HepG2 (cell line): ENCODE data around the gene METTL15. TPM values are rescaled to one million over a fixed set of nuclear protein-coding genes. Genes with fewer than 3 reads are reported as not detected.
A peak's percentile ranks its signal among the peaks of the same experiment; 100 is the strongest.

Source experiments
- ATAC-seq: fragments of 200-7000 bp; cut with Tn5 transposase; 3 replicates; pipeline ENCODE4 v1.9.1; 2020; ENCODE audit warnings: mild to moderate bottlenecking, moderate library complexity
- BruUV-seq: library from RNA; stranded (reverse); fragments of 400-500 nt; replicated peaks from 2 replicates; lab custom pipeline; 2021; lab: Mats Ljungman, UMichigan
- CTCF ChIA-PET: fragments of 300-600 bp; formaldehyde crosslinking; extraction: SDS; loops from one replicate; lab custom pipeline; 2021; ENCODE audit warnings: low total read pairs, inconsistent platforms, low intra/inter-chr PET ratio; lab: Yijun Ruan, JAX
- POLR2A ChIA-PET: fragments of 350-600 bp; sonication (Branson Sonifier 250); formaldehyde crosslinking; loops from one replicate; lab custom pipeline; 2020; ENCODE audit warnings: antibody characterized with exemption, inconsistent platforms; lab: Yijun Ruan, JAX
- DNase-seq: peaks from one replicate; pipeline ENCODE4 v3.0.0-alpha.2; 2015; ENCODE audit warnings: low spot score
- FAIRE-seq: peaks from 3 replicates; lab custom pipeline; 2011; peaks lifted over from hg19 to GRCh38; lab: Jason Lieb, UNC
- H2AFZ ChIP-seq: one replicate; pipeline ENCODE4 v1.6.1; 2011; ENCODE audit warnings: low read length, inconsistent platforms
- H3K27ac ChIP-seq: fragments of 300-600 bp; 3 replicates; pipeline ENCODE4 v1.8.0; 2011; ENCODE audit warnings: mixed run types, mild to moderate bottlenecking, mixed read lengths, low read length, inconsistent platforms; ENCODE audit not compliant: insufficient read depth; ENCODE audit errors: extremely low read length
- H3K27me3 ChIP-seq, 2 experiments: fragments of 200-600 bp in 1 of 2; 2 replicates in 1 of 2; 3 replicates in 1 of 2; pipeline versions ENCODE4 v1.6.0 to v1.8.0; 2011; ENCODE audit warnings: low read length in 2 of 2, mild to moderate bottlenecking in 2 of 2, moderate library complexity in 2 of 2, inconsistent platforms in 1 of 2; ENCODE audit not compliant: insufficient read depth in 2 of 2, control insufficient read depth in 1 of 2
- H3K36me3 ChIP-seq, 2 experiments: fragments of 200-600 bp in 1 of 2; replicated peaks in 1 of 2; 2 replicates in 1 of 2; 3 replicates in 1 of 2; pipeline versions ENCODE4 v1.5.1 to v1.8.0; 2011; ENCODE audit warnings: low read length in 2 of 2, inconsistent platforms in 1 of 2; ENCODE audit not compliant: insufficient read depth in 2 of 2, control insufficient read depth in 1 of 2
- H3K4me1 ChIP-seq: 2 replicates; pipeline ENCODE4 v1.5.1; 2012; ENCODE audit warnings: low read length, inconsistent platforms; ENCODE audit not compliant: insufficient read depth
- H3K4me2 ChIP-seq: 2 replicates; pipeline ENCODE4 v1.6.0; 2011; ENCODE audit warnings: low read depth, low read length, inconsistent platforms
- H3K4me3 ChIP-seq, 3 experiments: fragments of 200-600 bp in 1 of 3; sonication (generic), shearing (Covaris generic) in 1 of 3; replicated peaks in 1 of 3; 2 replicates each; pipeline ENCODE4 v1.5.1; 2011 to 2016; ENCODE audit warnings: low read length in 3 of 3, inconsistent platforms in 2 of 3, low read depth in 2 of 3, mild to moderate bottlenecking in 2 of 3, control low read depth in 1 of 3, mixed read lengths in 1 of 3; ENCODE audit not compliant: insufficient read depth in 1 of 3
- H3K79me2 ChIP-seq: one replicate; pipeline ENCODE4 v1.6.1; 2011; ENCODE audit warnings: low read length, inconsistent platforms; ENCODE audit not compliant: insufficient read depth
- H3K9ac ChIP-seq: 2 replicates; pipeline ENCODE4 v1.6.0; 2011; ENCODE audit warnings: mild to moderate bottlenecking, low read depth, low read length, inconsistent platforms; ENCODE audit not compliant: insufficient read depth
- H3K9me3 ChIP-seq: 2 replicates; pipeline ENCODE4 v1.5.1; 2012; ENCODE audit warnings: mild to moderate bottlenecking, low read length
- H4K20me1 ChIP-seq: 2 replicates; pipeline ENCODE4 v1.6.0; 2011; ENCODE audit warnings: inconsistent platforms, mild to moderate bottlenecking, low read length, moderate library complexity; ENCODE audit not compliant: insufficient read depth
- CCAR2 ChIP-seq: fragments of 200-400 bp; formaldehyde crosslinking; optimal IDR thresholded peaks from 2 replicates; pipeline ENCODE3; 2018; ENCODE audit warnings: low read depth, mild to moderate bottlenecking, low read length, moderate library complexity
- EP300 ChIP-seq, 3 experiments: sonication (generic) in 1 of 3; formaldehyde crosslinking in 1 of 3; IDR thresholded peaks; 2 replicates each; pipeline versions ENCODE4 v1.5.1 to v1.6.1; 2011 to 2020; ENCODE audit warnings: low read depth in 2 of 3, low read length in 2 of 3, borderline replicate concordance in 1 of 3, improper control_type of control experiment in 1 of 3, mild to moderate bottlenecking in 1 of 3, missing genetic modification reagents in 1 of 3, moderate library complexity in 1 of 3
- FOSL2 ChIP-seq: sonication (generic); formaldehyde crosslinking; IDR thresholded peaks from 2 replicates; pipeline ENCODE4 v1.4.0; 2020; ENCODE audit warnings: missing genetic modification reagents
- MAFF ChIP-seq: IDR thresholded peaks from 2 replicates; pipeline ENCODE4 v1.6.1; 2011; ENCODE audit warnings: low read depth, low read length, improper control_type of control experiment
- MAFK ChIP-seq, 2 experiments: IDR thresholded peaks in 1 of 2; conservative IDR thresholded peaks in 1 of 2; 2 replicates each; pipeline ENCODE4 v1.6.1; 2011; ENCODE audit warnings: improper control_type of control experiment in 2 of 2, low read length in 2 of 2
- NFE2 ChIP-seq: sonication (generic); formaldehyde crosslinking; IDR thresholded peaks from 2 replicates; pipeline ENCODE4 v1.4.0; 2020; ENCODE audit warnings: missing genetic modification reagents
- NFE2L2 ChIP-seq: fragments of 150-350 bp; IDR thresholded peaks from 2 replicates; pipeline ENCODE4 v1.6.1; 2014; ENCODE audit warnings: low read length
- SATB2 ChIP-seq: sonication (generic); formaldehyde crosslinking; IDR thresholded peaks from 2 replicates; pipeline ENCODE4 v1.5.0; 2020; ENCODE audit warnings: missing genetic modification reagents
- SKI ChIP-seq: fragments of 450-650 bp; IDR thresholded peaks from one replicate; pipeline ENCODE4 v1.6.1; 2018; ENCODE audit warnings: mild to moderate bottlenecking; ENCODE audit not compliant: partially characterized antibody
- ZFP82 ChIP-seq: sonication (generic); formaldehyde crosslinking; IDR thresholded peaks from 2 replicates; pipeline ENCODE4 v1.5.1; 2020; ENCODE audit warnings: mild to moderate bottlenecking, missing genetic modification reagents, borderline replicate concordance
- whole genome bisulfite sequencing: methylation state at CpG from one replicate; pipeline ENCODE4 v1.1.6; 2017; ENCODE audit warnings: low lambda C conversion rate; 5-methylcytosine and 5-hydroxymethylcytosine counted together
- in situ Hi-C: cut with HindIII; loops from 2 replicates; pipeline ENCODE4 v1.10.0; 2017; ENCODE audit warnings: low pct_unique_long_range_greater_than_20kb; ENCODE audit not compliant: extremely low pct_ligation_motif_present
- intact Hi-C: fragments of 100-400 bp; cut with micrococcal nuclease; formaldehyde crosslinking; loops from one replicate; pipeline ENCODE4 v1.10.0; 2022; ENCODE audit not compliant: unreplicated experiment
- polyA plus RNA-seq, 8 experiments: library from polyadenylated mRNA; depleted of rRNA in 3 of 8; stranded (reverse) in 7 of 8; unstranded in 1 of 8; fragments of >200 nt; fragmentation: Illumina TruSeq in 4 of 8; extraction: Trizol in 4 of 8; gene quantifications; 2 replicates each; pipeline versions ENCODE4 v1.2.1 to v1.2.3, GENCODE V29; 2011 to 2016; ENCODE audit warnings: low read depth in 4 of 8, missing spikeins in 1 of 8, mixed read lengths in 1 of 8; ENCODE audit not compliant: insufficient read depth in 1 of 8
- total RNA-seq, 5 experiments: library from RNA; depleted of rRNA; stranded (reverse); fragments of >200 nt; fragmentation: Illumina TruSeq; extraction: Trizol; gene quantifications; 2 replicates each; pipeline ENCODE4 v1.2.3, GENCODE V29; 2016; ENCODE audit warnings: low read depth in 1 of 5

The METTL15 gene
- total and polyA plus RNA-seq, 2 of the 13 experiments (the other 11 are each of a cell fraction or from before 2014, with no cell fraction given) = 6.5 to 14.0 TPM

GRCh38 chr11:28343304-28344233 lies 235.4 kb downstream of the METTL15 start:
- H3K9me3 ChIP-seq = peaks cover 14% of the 10 kb centered on the region
- H3K9ac ChIP-seq = no peak overlapping the region
- H3K4me3 ChIP-seq = no peak overlapping the region
- no peak overlapping the region for H3K4me2 ChIP-seq
- intact Hi-C loops = no loop called here
- DNase-seq (peak; percentile 15), FAIRE-seq (no peak), ATAC-seq (peak; percentile 40; the same call in 1 of the 3 replicates)
- H2AFZ ChIP-seq = no peak overlapping the region
- H4K20me1 ChIP-seq = no peaks in the 10 kb centered on the region
- H3K79me2 ChIP-seq = no peaks in the 10 kb centered on the region
- ChIA-PET CTCF (no interaction called here), POLR2A (no interaction called here)
- TF ChIP-seq NFE2L2 (peak; percentile 93), MAFF (peak; percentile 98), SKI (no peak), CCAR2 (no peak), NFE2 (CRISPR knock-in tag) (peak; percentile 93), SATB2 (no peak), EP300 (IDR thresholded peaks at IDR 0.05; ENCODE audit: low read depth in 2 of 2, low read length in 2 of 2) (0 out of 4 replicates have a peak, but pooled peaks of 1 of the 2 experiments have one; percentile 21), EP300 (CRISPR knock-in tag; IDR thresholded peaks at IDR 0.05; ENCODE audit: borderline replicate concordance) (no peak), ZFP82 (CRISPR knock-in tag) (no peak), MAFK (conservative IDR thresholded peaks at IDR 0.05 in 1 of 2, IDR thresholded peaks at IDR 0.05 in 1 of 2; ENCODE audit: low read length in 2 of 2) (peak; percentile 96 to 99), FOSL2 (CRISPR knock-in tag) (peak; percentile 47)
- no peaks in the 10 kb centered on the region for H3K27me3 ChIP-seq
- peak overlapping the region; percentile 48 for H3K27ac ChIP-seq
- no TSS peak for BruUV-seq
- 57% methylated on average over 5 of the region's 5 CpGs for WGBS
- no peaks in the 10 kb centered on the region for H3K36me3 ChIP-seq
- in situ Hi-C loops = no loop called here
- H3K4me1 ChIP-seq = peaks cover 16% of the 10 kb centered on the region
